Measurements from ENCODE around the gene BRCA2. TPM values are rescaled to one million over a fixed set of nuclear protein-coding genes. Genes with fewer than 3 reads are reported as not detected.

Gene BRCA2
- total and polyA plus RNA-seq, 9 of the 15 experiments (the other 6 are each of a cell fraction or from before 2014, with no cell fraction given), result 4.1 to 17.3 (median 5.8) TPM

DNA sequence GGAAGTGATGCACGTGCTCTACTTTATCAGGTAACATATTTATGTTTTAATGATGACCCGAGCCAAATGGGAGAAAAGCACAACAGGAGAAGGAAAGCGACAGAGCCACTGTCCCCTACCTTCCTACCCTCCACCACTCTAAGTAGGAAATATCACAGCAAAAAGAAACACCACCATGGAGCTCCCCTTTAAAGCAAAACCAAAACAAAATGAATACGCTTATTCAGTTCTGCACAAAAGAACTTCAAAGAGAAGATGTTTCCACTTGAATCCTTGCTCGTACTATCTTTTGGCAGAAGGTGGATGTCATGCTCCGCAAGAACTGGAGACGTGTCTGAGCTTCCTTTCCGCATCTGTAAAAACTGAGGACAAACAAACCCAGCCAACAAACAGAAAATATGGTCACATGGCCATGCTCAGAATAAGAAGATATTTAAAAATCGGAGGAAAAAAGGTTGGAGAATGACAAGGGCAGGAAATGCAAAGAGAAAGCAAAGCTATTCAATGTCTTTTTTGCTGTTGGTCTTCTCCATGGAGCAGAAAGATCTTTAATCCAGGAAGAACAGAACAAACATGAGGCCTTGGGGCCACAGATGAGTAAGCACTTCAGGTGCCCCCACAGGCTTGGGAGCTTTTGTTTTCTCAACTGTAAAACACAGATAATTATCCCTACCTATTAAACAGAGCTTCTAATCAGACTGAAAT, 93.1 kb downstream of the BRCA2 start:
- Histone ChIP-seq H2AFZ (ENCODE audit: low read depth, low read length) (peak overlapping the region; percentile 94), H3K9me1 (ENCODE audit: control insufficient read depth, insufficient read depth, low read length) (no peaks in the 10 kb centered on the region), H3K4me3 (no peak overlapping the region), H3K36me3 (ENCODE audit: control insufficient read depth, insufficient read depth, low read length) (no peaks in the 10 kb centered on the region), H3K27me3 (ENCODE audit: control insufficient read depth in 2 of 2, insufficient read depth in 2 of 2, low read length in 2 of 2) (no peaks in the 10 kb centered on the region), H3K9me3 (replicated peaks; ENCODE audit: control insufficient read depth, insufficient read depth, low read depth, low read length) (no peaks in the 10 kb centered on the region), H3K4me2 (ENCODE audit: insufficient read depth, low read length) (no peak overlapping the region), H3K79me2 (ENCODE audit: control insufficient read depth, insufficient read depth, low read length) (no peaks in the 10 kb centered on the region), H3K27ac (ENCODE audit: extremely low read depth, low read depth, low read length) (peak overlapping the region; percentile 57; the same call in 1 of the 3 replicates), H4K20me1 (replicated peaks; ENCODE audit: control insufficient read depth, insufficient read depth, low read length) (no peaks in the 10 kb centered on the region), H3K4me1 (replicated peaks in 1 of 2; ENCODE audit: control insufficient read depth in 2 of 2, insufficient read depth in 2 of 2, low read length in 2 of 2) (peaks cover 0 to 6% of the 10 kb centered on the region in 2 experiments; a peak in 2 of 5 replicates), H3K9ac (ENCODE audit: insufficient read depth in 1 of 2, low read depth in 2 of 2, low read length in 2 of 2) (no peak overlapping the region)
- BruUV-seq (replicated peaks), result no TSS peak
- POLR2A ChIA-PET, result interaction anchor here (1.1 kb wide), 1 partner anchor 44 kb away, joined by 3 read pairs; no protein-coding TSS in a partner anchor
- in situ Hi-C loops (cut with MboI), result no loop called here
- peak; percentile 54; the same call in 2 of the 3 replicates for ATAC-seq
- intact Hi-C loops (cut with micrococcal nuclease), result no loop called here
- peak; percentile 11 for FAIRE-seq
- CTCF ChIA-PET (ENCODE audit: low intra/inter-chr PET ratio), result no interaction called here
- DNase-seq (ENCODE audit: extremely low read depth in 1 of 4, low spot score in 3 of 4), result peak in 2 of 4 experiments; percentile 25 to 26
- WGBS (ENCODE audit: insufficient coverage, low coverage, missing lambda C conversion rate), result 55% methylated on average over 8 of the region's 9 CpGs
- TF ChIP-seq NFRKB (IDR thresholded peaks at IDR 0.05; ENCODE audit: low read depth) (0 out of 2 replicates have a peak, but pooled peaks have one; percentile 35), SAP30 (IDR thresholded peaks at IDR 0.05; ENCODE audit: borderline replicate concordance, insufficient read depth, low read depth, low read length, poor library complexity, severe bottlenecking) (no peak), PHB2 (IDR thresholded peaks at IDR 0.05; ENCODE audit: low read depth) (no peak), MYBL2 (IDR thresholded peaks at IDR 0.05; ENCODE audit: low read depth) (no peak), MYBL2 (CRISPR knock-in tag; IDR thresholded peaks at IDR 0.05; ENCODE audit: borderline replicate concordance) (no peak), HSF4 (CRISPR knock-in tag; IDR thresholded peaks at IDR 0.05; ENCODE audit: borderline replicate concordance) (no peak), ZNF253 (CRISPR knock-in tag; conservative IDR thresholded peaks at IDR 0.05) (no peak), ESRRB (CRISPR knock-in tag; IDR thresholded peaks at IDR 0.05; ENCODE audit: borderline replicate concordance) (no peak), BRF1 (IDR thresholded peaks at IDR 0.05; ENCODE audit: borderline replicate concordance, extremely low read depth, insufficient read length) (no peak), MAFK (IDR thresholded peaks at IDR 0.05; ENCODE audit: low read length) (peak; percentile 13; the same call in 1 of the 2 replicates), MIER1 (IDR thresholded peaks at IDR 0.05; ENCODE audit: low read depth) (no peak), RFX5 (IDR thresholded peaks at IDR 0.05; ENCODE audit: low read depth, low read length) (no peak), NUFIP1 (IDR thresholded peaks at IDR 0.05; ENCODE audit: partially characterized antibody) (no peak), ZNF766 (CRISPR knock-in tag; conservative IDR thresholded peaks at IDR 0.05) (no peak), ZNF143 (CRISPR knock-in tag; IDR thresholded peaks at IDR 0.05) (no peak), CTBP1 (IDR thresholded peaks at IDR 0.05; ENCODE audit: borderline replicate concordance) (no peak), ELF2 (CRISPR knock-in tag; IDR thresholded peaks at IDR 0.05) (no peak), NFE2 (IDR thresholded peaks at IDR 0.05; ENCODE audit: low read depth) (peak; percentile 68; the same call in 1 of the 2 replicates), C11orf30 (IDR thresholded peaks at IDR 0.05; ENCODE audit: low read depth) (peak; percentile 48; the same call in 1 of the 2 replicates), ZBTB7A (IDR thresholded peaks at IDR 0.05; ENCODE audit: borderline replicate concordance, control insufficient read depth, low read depth, low read length) (no peak)
- TF ChIP-seq, protein P1, sequence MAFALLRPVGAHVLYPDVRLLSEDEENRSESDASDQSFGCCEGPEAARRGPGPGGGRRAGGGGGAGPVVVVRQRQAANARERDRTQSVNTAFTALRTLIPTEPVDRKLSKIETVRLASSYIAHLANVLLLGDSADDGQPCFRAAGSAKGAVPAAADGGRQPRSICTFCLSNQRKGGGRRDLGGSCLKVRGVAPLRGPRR (CRISPR knock-in tag; IDR thresholded peaks at IDR 0.05), result no peak
